GM18507 (cell line): ENCODE data around the gene SMIM12.
"Not testable (repeated sequence)": the region's sequence is repeated elsewhere in the genome, so short reads cannot be mapped to it uniquely, and the experiment has no call there.

Source experiments
- DNase-seq: peaks from one replicate; pipeline ENCODE4 v3.0.0; 2011; ENCODE audit warnings: low read depth; ENCODE audit not compliant: insufficient read length; ENCODE audit errors: extremely low spot score
- FAIRE-seq: peaks from 2 replicates; lab custom pipeline; 2011; peaks lifted over from hg19 to GRCh38; lab: Jason Lieb, UNC

Gene SMIM12

GRCh38 chr1:34846265-34846664, 13.3 kb downstream of the SMIM12 start:
- FAIRE-seq (no peak), DNase-seq (no peak)

GRCh38 chr1:34845131-34845901, 14.2 kb downstream of the SMIM12 start:
- FAIRE-seq (no peak), DNase-seq (no peak)

GRCh38 chr1:34844252-34844634, 15.3 kb downstream of the SMIM12 start:
- FAIRE-seq (no peak), DNase-seq (no peak)

- FAIRE-seq (no peak), DNase-seq (no peak)
Observed at GRCh38 chr1:34843392-34844251, 15.9 kb downstream of the SMIM12 start.

DNA sequence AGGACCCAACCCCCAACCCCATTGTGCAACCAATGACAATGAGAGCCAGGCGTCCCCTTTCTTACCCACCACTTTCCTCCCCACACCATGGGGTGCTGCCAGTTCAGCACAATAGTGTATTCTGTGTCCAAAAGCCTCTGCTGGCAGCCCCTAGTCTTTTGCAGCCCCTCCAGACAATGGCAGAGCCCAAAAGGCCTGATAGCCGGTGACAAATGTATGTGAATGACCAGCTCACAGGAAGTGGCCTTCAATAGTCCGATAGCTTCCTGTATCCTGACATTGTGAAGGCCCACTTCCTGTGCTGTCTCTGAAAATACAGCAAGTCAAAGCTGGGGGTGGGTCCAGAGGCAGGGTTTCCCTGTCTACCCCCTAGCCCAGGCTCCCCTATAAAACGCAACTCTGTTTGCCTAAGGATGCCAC, 16.6 kb downstream of the SMIM12 start:
- DNase-seq (no peak), FAIRE-seq (no peak)

GRCh38 chr1:34842073-34842472, 17.5 kb downstream of the SMIM12 start:
- DNase-seq, result no peak
- FAIRE-seq, result no peak

- FAIRE-seq, result no peak
Observed at GRCh38 chr1:34840426-34840825, 19.1 kb downstream of the SMIM12 start.

DNA sequence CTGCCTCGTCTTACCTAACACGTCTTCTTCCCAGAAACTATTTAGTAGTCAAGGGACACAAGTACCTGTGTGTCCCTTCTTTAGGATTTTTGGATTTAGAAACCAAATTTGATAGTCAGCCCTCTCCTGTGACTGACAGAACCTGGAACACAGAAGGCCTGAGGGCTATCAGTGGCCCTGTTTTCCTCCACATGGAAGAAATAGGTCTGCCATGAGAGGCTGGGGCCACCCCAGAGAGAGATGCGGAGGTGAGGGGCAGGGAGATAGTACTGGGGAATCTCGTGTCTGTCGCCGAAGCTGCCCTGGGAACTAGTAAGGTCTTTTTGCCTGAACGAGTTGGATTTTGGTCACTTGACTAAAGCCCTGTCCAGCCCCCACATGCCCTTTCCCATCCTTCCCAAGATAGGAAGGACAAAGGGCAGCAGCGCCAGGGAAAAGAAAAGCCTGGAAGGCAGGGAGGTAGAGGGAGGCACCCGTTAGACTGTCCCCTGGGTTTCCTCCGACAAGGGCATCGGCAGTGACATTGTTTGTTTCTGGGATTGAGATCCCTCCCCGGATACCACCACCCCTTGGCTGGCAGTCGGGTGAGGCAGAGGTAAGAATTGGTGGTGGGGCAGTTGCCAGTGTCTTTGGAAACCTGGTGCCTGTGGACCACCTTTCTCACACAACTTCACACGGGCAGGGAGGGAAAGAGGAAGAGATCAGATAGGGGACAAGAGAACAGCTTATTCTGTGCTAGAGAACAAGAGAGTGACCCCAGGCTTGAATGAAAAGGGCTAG, 19.8 kb downstream of the SMIM12 start:
- DNase-seq (no peak), FAIRE-seq (no peak)

More at GRCh38 chr1:34840426-34840825, 19.1 kb downstream of the SMIM12 start:
- no peak for DNase-seq

DNA sequence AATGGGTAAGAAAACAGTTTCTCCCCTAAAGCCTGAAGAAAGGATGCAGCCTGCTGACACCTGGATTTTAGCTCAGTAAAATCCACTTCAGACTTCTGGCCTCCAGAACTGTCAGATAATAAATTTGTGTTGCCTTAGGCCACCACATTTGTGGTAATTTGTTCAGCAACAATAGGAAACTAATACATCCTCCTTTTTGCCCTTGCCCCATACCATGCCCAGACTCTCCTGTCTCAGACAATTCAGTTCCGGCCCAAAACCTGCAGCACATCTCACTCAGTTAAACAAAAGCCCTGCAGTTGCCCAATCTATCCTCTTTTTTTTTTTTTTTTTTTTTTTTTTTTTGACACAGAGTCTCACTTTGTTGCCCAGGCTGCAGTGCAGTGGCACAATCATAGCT, 25.8 kb downstream of the SMIM12 start:
- FAIRE-seq (no peak), DNase-seq (no peak)

- FAIRE-seq, result no peak
- no peak for DNase-seq
Observed at GRCh38 chr1:34831721-34832246, 27.8 kb downstream of the SMIM12 start.

GRCh38 chr1:34829250-34829649, 30.3 kb downstream of the SMIM12 start:
- FAIRE-seq (no peak), DNase-seq (no peak)

DNA sequence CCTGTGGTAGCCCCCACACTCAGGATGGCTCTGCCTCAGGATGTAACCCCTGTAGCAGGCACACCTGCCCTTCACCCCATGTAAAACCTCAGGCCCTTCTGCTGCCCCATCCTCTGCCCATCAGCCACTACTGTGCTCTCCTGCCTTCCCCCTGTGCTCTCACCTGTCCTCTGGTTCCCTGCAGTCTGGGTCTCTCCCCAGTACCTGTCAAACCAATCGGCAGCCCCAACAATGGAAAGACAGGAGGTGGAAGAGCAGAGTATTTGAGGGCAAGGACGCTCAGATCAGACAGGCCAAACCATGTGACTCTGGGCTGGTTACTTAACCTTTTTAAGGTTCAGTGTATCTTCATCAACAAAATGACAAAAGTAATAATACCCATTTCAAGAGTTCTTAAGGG, 30.9 kb downstream of the SMIM12 start:
- no peak for DNase-seq
- FAIRE-seq, result no peak

- no peak for FAIRE-seq
Observed at GRCh38 chr1:34827341-34827941, 32.1 kb downstream of the SMIM12 start.

DNA sequence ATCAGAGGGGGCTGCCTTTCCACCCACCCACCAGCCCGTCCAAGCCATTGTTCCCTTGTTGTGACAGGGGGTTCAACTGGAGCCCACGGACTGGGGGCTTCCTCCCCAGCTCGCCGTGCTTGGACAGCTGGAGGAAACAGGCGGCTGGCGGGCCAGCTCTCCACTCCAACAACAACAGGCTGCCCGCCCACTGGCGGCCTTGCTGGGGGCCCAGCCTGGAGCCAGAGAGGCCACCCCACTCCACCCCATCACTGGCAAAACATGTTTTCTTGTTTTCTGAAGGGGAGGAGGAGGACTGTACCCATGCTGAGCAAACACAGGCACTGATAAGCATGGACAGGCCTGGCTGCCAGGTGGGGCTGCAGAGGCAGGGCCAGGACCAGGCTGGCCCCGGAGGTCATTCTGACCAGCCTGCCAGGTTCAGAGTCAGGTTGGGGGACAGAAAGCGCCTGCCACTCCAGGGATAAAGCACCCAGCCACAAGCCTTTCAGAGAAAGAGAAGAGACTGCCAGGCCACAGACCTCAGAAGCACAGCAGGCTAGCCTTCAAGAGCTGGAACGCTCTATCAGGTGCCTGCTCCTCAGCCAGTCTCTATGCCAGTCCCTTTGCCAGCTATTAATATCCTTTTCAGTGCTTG, 34.0 kb downstream of the SMIM12 start:
- DNase-seq (no peak), FAIRE-seq (no peak)

More at GRCh38 chr1:34827341-34827941, 32.1 kb downstream of the SMIM12 start:
- no peak for DNase-seq

DNA sequence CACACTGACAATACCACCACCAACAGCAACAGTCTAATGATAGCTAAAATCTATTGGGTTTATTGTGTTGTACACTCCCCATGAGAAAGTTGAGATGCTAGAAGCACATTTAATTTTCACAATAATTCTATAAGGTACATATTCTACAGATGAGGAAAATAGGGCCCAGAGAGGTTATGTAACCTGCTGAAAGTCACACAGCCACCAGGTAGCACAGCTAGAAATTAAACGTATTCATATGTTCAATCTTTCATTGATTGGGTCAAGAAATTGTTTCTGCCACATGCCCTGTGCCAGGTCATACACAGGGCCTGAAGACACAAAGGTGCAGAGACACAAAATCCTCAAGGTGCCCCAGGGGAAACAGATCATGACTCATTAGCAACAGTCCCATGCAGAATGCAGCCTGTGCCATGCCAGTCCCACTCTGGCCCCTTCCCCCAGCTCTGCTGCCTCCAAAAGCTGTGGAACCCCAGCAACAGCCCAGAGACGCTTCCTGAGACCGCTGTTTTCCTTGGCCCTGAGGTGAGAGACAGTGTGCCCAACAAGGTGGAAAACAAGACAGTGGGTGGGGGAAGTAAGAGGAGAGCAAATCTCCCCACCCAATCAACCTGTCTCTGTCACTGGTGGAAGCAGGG, 34.6 kb downstream of the SMIM12 start:
- FAIRE-seq (no peak), DNase-seq (no peak)

DNA sequence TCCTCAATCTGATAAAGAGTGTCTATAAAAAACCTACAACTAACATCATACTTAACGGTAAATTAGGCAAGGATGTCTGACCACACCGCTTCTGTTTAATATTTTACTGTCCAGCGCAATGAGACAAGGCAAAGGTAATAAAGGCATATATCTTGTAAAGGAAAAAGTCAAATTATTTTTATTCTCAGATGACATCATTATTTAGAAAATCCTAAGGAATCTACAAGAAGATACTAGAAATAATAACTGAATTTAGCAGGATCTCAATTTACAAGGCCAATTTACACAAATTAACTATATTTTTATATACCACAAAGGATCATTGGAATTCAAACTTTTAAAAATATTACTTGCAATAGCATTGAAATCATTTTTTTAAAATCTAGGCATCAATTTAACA, 37.3 kb downstream of the SMIM12 start:
- DNase-seq (no peak), FAIRE-seq (no peak)

GRCh38 chr1:34818862-34819261, 40.7 kb downstream of the SMIM12 start:
- DNase-seq, FAIRE-seq: not testable (repeated sequence)

GRCh38 chr1:34816778-34817177, 42.8 kb downstream of the SMIM12 start:
- FAIRE-seq, result no peak
- no peak for DNase-seq
